HG03039 (cell line): ENCODE data around the gene PI4KA.

Experiments used
- ATAC-seq: cut with Tn5 transposase; IDR thresholded peaks from one replicate; pipeline ENCODE4 v1.9.1; 2021; ENCODE audit warnings: mild to moderate bottlenecking, moderate library complexity; ENCODE audit not compliant: unreplicated experiment

PI4KA gene

DNA sequence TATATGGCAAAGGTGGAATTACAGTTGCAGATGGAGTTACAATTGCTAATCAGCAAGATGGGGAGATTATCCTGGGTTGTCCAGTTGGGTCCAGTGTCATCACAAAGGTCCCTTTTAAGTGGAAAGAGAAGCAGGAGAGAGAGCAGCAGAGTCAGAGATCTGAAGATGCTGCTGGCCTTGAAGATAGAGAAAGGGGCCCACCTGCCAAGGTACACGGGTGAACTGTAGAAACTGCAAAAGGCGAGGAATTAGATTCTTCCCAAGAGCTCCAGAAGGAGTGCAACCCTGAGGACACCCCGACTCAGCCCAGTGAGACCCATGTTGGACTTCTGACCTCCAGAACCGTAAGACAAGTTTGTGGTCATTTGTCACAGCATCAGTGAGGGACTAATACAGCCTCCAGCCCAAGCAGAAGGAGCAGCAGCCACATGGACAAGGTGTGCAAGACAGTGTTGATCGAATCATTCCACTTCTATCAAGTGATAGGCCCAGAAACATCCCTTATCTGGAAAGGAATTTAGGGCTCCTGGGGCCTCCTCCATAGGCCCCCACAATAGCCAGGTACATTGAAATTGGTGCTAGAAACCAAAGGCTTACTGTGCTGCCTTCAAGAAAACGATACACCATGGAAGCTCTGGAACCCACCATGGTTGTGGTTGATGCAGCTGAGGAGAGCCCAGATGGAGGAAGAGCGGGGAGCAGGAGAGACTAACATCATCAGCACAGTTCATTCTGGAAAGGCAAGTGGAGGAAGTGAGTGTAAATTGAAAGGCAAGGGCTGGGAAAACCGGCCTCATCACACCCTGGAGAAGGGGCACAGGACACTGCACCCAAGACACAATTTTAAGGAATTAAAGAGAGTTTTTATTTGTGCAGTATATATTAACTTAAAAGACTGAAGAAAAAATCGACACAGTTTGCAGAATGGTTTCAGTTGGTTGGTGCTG is 23.5 kb upstream of the PI4KA start:
- ATAC-seq: no peak

DNA sequence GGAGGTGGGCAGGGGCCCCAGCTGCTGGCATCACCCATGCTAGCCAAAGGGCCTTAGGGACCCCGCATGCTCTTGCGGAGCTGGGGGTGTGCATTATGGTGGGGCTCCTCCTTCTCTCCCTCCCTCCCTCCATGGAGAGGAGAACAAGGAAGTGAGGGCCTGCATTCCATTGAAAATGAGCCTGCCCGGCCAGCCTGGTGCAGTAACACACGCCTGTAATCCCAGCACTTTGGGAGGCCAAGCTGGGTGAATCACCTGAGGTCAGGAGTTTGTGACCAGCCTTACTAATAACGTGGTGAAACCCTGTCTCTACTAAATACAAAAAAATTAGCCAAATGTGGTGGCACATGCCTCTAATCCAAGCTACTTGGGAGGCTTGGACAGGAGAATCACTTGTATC is 22.6 kb upstream of the PI4KA start:
- no peak for ATAC-seq

DNA sequence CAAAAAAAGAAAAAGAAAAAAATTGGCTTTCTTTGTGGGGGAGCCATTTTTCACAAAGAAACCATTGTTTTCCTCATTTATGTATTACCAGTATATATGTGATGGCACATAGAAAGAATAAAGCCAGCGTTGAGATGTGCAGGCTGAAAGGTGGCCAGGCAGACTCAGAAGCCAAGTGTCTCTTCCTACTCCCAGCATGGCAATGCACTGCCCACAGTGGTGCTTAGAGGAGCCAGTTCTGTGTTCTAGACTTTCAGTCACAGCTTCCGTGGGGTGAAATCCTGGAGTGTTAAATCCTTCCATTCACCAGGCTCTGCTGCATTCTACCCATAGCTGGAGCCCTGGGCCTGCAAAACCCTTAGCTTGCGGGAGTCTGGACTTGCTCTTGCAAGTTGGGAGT is 19.1 kb upstream of the PI4KA start:
- ATAC-seq: no peak

DNA sequence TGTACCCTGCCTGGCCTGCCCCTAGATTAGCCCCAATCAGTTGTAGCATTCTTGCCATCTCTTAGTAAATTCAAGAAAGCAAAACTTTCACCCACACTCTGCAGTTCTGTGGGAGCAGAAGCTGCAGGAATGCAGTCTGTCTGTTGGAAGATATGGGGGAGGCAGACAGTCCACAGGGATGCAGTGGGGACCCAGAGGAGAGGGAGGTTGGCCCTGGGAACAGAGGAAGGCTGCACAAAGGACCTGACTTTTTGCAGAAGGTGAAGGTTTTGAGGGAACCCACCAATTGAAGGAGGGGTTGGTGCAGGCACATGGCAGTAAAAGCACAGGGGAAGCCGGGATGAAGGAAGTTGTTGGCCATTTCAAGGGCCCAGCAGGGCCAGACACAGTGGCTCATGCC is 16.7 kb upstream of the PI4KA start:
- no peak for ATAC-seq

DNA sequence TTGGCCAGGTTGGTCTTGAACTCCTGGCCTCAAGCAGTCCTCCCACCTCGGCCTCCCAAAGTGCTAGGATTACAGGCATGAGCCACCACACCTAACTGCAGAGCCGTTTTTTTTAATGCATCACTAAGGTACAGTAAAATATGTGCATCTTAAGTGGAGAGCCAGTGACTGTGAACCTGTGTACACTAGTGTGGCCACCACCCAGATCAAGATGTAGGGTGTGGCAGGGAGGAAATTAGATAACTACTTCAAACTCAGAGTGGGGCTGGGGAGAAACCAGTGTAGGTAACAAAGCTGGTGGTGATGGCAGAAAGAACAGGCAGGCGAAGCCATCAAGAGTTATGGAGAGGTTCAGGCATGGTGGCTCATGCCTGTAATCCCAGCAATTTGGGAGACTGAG is 14.6 kb upstream of the PI4KA start:
- no peak for ATAC-seq

DNA sequence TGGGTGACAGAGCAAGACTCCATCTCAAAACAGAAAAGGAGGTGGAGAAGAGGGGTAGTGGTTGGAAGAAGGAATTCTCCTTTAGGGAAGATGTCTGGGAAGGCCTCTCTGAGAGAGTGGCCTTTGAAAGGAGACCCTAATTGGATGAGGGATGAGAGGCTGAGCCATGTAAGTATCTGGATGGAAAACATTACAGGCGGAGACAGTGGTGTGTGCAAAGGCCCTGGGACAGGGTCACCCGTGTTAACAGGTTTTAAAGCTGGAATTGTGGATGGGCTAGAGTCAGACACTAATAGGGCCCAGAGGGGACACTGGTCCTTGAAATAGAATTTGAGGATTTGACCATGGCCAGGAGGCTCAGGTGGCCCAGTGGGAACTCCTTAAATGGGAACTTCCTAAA is 10.6 kb upstream of the PI4KA start:
- ATAC-seq: no peak

DNA sequence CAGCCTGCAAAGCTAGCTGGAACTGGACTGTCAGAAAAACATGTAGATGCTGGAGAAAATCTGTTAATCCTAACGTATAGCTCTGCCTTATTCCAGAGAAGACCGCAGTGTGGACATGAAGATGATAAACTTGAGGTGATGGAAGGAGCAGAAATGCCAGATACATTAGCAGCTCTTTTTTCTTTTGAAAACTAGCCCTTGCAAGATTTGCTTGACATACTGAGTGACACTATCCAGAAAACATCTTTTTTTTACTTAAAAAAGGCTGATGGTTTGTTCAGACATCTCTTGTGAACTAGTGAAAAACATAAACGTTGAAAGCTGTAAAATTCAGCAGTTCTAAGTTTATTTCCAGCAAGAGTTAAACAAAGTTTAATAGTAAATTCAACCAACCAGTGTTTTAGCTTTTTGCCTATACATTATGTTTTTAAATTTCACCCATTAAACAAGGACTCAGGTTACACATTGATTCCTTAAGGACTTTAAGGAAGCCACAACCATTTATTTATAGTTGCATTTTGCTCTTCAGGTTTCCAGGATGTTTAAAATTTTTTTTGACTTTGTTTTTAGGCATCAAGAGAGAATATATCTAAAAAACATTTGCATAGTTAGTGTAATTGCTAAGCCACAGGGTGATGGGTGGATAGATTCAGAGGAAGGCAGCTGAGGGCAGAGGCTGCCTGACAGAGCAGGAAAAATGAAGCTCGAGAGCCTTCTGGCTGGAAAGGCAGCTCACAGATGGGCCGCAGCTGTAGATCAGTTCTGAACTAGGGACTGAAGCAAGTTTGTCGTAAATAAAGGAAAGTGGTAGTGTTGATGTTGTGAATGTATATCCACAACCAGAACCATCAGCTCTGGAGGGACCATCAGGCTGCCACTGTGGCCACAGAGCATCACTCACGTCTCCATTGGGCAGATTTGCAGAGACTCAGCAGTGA is 9.7 kb upstream of the PI4KA start:
- no peak for ATAC-seq

DNA sequence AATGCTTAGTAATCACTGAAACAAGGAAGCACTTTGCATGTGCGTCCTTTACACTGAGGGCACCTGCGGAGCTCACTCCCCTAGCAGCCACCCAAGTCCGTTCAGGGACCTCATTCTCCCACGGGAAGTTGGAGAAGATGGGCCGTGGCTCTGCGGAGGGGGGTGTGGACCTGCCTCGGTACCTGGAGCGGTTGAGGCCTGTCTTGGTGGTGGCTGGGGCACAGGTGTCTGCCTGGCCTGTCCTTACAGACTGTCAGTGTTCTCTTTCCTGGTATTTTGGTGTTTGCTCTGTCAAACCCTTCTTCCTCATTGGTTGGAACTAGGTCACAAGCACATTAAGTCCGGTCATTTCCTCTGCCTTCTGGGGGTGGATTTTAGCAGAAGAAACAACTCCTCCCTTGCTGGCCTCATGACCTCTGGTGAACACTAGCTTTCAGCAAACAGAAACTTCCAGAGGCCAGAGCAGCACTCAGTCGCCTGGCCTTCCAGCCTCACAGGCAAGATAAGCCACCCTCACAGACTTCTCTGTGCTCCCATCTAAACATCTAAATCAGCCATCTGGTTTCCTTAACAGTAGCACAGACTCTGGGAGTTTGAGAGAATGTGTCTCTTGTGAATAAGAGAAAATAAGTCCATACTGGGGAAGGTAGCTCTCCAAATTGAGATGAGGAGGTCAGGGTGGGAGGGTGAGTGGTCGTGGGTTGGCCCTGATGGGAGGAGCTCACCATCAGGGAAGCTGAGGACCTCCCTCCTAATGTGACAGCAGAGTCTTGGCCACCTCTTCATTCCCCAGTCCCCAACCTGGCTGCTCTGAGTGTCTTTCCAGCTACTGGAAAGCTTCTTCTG is 8.8 kb upstream of the PI4KA start:
- no peak for ATAC-seq

DNA sequence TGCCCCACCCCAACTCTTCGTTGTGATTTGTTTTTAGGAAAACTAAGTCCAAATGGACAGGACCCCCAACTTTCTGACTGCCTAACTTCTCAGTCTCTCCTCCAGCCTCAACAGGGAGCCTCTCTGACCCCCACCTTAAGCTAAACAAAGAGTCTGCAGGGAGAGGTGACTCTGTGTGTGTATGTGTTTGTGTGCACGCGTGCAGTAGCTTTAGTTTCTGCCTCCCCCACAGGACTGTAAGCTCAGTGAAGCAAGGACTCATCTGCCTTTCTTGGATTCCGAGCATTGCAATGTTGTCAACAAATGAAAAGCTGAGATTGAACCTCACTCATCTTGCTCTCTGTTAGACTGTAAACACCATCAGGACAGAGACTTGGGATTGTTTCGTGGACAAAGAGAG is 8.1 kb upstream of the PI4KA start:
- ATAC-seq: no peak

DNA sequence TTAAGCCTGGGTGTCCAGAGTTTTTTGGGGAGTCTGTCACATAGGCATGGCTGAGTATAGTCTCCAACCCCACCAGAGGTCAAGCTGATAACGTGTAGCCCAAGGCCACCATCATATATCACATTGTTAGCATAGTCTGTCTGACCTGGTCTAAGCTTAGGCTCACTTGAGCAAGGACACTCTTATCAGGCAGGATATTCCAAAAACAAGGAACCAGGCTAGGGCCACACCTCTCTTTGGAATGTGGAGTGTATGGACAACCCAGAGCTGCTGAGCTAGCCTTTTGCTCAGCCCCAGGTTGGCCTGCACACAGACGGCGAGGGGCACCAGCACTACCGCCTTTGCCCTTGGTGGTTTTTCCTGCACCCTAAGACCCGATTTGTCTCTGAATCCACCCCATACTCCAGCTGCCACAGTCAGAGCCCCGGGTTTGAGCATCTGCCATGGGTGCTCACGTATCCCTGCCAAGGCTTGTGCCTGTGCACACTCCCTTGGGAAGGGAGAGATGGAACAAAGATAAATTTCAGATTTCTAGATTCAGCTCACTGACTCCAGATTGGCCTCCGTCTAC is 7.3 kb upstream of the PI4KA start:
- no peak for ATAC-seq

DNA sequence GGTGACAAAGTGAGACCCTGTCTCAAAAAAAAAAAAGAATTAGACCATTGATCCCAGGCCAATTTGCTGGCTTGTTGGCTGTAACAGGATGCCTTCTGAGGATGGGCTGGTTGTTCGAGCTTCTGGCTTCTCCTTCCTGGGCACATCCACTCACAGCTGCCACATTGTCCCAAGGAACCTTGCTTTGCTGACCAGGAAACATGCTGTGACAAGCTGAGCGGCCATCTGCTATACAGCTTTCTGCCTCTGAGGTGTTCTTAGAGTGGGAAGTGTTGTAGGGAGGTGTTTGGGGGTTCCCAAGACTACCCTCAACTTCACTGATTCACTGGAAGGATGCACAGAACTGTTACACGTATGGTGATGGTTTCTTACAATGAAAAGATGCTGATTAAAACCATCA is 6.7 kb upstream of the PI4KA start:
- no peak for ATAC-seq

DNA sequence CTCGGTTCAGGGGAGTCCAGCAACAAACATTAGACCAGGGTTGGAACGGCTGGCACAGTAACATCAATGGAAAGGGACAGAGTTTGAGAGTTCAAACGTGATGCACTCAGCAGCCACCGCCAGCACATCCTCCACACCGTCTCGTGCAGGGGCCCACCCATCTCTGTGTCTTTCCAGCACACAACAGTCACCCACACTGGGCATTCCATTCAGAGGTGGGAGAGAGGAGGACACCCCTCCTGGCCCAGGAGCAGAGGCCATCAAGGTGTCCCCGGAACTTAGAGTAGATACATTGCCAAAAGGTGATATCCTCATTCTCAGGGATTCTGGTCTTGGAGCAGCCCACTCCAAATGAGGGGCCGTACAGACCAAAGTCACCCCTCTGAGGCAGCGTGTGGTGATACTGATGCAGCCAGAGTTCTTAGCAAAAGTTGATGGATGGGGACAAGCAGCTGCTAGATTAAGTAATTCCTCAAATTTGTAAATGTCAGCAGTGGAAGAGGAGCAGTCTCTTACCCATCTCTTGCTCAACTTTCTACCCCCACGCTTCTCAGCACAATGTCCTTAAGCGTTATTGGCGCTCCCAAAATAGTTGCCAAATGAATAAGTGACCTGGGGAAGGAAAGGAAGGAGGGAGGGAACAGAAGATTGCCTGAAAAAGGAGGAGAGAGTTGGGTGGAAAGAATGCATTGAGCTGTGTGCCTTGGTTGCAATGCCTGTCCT is 5.7 kb upstream of the PI4KA start:
- ATAC-seq: no peak

DNA sequence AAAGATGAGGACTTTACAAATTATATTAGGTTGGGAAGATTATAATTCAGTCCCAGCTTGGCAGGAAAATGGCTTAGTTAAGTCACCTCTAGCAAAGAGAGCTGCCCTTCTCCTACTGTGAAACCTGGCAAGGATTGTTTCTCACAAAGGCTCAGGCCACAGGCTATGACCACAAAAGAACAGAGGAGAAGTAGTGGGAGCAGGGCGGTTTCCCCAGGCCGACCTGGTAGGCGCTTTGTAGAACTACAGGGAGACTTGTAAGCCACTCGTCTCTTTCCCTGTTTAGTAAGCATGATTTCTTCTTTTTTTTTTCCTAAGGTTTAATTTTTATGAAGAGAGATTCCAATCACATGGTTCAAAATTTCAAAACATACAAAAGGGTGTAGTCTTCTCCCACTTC is 4.8 kb upstream of the PI4KA start:
- ATAC-seq: no peak

DNA sequence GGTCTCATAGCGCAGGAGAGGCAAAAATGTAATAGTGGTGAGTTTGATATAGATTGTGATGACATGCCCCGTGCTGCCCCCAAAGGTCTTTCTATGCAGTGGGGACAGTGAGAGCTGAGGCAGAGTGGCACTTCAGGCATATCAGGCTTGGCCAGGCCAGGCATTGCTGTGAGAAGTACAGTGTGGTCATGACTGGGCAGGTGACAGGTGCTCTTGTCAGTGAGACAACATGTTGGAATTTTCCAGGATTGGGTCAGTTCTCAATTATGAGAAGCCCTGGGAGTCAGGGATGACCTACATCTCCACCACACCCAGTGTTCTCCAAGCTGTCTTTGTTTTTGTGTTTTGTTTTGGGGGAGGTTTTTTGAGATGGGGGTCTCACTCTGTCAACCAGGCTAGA is 3.9 kb upstream of the PI4KA start:
- ATAC-seq: no peak

DNA sequence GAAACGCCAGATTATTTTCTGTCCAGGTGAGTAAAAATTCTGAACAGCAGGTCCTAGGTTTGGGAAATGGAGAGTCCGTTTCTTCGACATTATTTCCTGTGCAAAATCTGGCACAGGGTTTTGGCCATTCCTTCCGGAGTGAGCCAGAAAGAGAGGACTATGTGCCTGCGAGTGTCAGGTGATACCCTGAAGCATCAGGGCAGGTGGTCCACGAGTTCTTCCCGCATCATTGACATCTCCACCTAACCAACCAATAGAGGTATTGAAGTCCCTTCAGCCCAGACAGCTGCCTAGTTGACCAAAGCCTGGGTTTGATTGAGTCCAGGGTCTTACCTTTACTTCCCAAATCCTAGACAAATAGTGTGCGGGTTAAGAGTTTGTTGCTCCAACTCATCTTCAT is 1.0 kb upstream of the PI4KA start:
- no peak for ATAC-seq

DNA sequence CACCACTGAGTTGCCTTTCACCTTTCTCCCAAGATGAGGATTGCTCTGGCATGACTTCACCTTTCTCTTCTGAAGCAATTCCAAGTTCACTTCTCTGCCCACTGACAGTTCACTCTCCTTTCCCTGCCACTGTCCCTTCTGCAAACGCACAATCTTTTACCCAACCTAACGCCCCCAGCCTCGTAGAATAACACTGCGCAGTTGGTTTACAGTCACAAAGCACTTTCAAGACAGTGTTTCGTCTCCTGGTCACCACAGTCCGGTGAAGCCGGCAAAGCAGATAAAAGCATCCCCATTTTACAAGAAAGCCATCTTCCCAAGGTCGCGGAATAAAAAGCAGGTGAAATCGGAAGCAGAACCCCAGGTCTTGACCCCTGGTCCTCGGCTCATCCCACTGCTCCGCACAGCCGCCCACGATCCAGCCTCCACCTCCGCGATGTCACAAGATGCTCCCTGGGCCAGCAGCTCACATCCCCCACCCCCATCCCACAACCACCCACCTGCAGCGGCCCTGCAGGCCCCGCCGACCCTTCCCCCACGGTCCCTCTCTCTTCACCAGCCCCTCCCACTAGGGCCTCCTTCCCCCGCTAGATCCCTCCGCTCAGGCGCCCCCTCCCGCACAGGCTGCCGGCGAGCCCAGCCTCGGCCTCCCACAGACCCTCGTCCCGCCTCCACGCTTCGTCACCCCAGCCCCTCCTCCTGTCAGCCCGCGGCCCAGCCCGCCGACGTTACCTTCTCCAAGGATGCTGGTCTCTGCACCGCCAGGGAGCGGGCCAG is 585 bp downstream of the PI4KA start:
- ATAC-seq: peak; percentile 47

DNA sequence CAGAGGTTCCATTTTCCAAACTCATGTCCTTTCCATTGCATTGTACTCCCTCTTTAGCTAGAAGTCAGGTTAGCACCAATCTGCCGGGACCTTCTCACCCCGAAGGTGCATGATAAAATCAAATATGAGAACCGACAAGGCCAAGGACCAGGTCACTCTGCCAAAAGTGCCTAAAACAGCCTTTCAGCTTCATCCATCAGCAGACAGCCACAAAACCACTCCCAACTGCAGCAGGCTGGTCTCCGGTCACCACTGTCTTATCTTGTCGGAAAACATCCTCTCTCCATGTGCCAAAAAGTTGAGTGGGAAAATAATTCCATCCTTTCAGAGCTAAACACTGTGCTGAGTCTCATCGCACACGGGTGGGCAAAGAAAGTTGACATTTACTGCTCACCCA is 1.4 kb downstream of the PI4KA start:
- ATAC-seq: no peak

DNA sequence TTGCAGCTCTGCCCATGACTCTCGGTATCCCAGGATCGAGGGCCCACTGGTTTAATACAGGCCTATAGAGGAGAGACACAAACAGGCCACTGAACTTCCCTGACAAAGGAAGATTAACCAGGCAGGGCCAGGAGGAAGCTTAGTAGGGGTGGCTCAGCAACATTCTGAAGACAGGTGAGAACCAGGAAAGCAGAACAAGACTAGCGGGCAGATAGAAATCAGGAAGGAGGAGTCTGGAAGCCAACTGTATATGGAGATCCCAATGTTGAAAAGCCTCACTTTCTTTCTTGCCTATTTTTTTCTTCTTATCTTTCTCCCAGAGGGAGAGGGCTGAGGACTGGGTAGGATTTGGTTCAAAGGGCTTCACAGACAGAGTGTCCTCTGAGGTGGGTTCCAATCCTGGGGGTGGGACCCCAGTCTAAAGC is 5.4 kb downstream of the PI4KA start:
- ATAC-seq: no peak

DNA sequence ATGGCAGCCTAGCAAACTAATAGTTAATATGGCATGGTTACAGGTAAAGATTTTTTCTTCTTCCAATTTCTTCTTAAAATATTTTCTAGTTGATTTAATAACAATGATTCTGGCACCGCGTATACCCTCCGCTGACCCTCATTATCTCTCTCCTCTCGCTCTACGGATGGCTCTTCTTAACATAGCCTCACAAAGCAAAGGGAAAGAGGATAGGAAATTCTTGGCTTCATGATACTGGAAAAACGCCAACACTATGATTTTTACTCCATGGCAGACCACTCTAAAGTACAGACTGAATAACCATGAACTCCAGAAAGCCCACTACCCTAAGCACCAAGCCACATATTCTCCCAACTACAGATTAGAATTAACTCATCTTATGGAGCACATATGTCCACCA is 6.1 kb downstream of the PI4KA start:
- no peak for ATAC-seq
